K562 (cell line): Measurements from ENCODE around the gene PRUNE1. TPM values are rescaled to one million over a fixed set of nuclear protein-coding genes. Genes with fewer than 3 reads are reported as not detected.

Experiments
- ETV6 ChIP-seq, 3 experiments: fragments of 150-350 bp in 1 of 3; sonication (generic) in 1 of 3; formaldehyde crosslinking in 1 of 3; IDR thresholded peaks; 2 replicates each; pipeline versions ENCODE4 v1.6.1 to v1.8.0; 2014 to 2022; ENCODE audit warnings: borderline replicate concordance in 2 of 3, low read depth in 2 of 3, antibody characterized with exemption in 1 of 3, low read length in 1 of 3, mild to moderate bottlenecking in 1 of 3, missing genetic modification reagents in 1 of 3
- EWSR1 ChIP-seq: fragments of 450-650 bp; IDR thresholded peaks from 2 replicates; pipeline ENCODE4 v1.6.1; 2018; ENCODE audit warnings: borderline replicate concordance, mild to moderate bottlenecking, low read depth, moderate library complexity; ENCODE audit not compliant: partially characterized antibody
- MYNN ChIP-seq, 2 experiments: sonication (generic); formaldehyde crosslinking in 1 of 2; IDR thresholded peaks; 2 replicates each; pipeline versions ENCODE4 v1.5.0 to v1.6.1; 2016 to 2020; ENCODE audit warnings: antibody characterized with exemption in 1 of 2, missing genetic modification reagents in 1 of 2
- POLR2H ChIP-seq: IDR thresholded peaks from 2 replicates; pipeline ENCODE4 v1.6.1; 2016; ENCODE audit warnings: missing genetic modification characterization, low read depth, mild to moderate bottlenecking, control low read depth, missing compliant biosample characterization, moderate library complexity
- PTTG1 ChIP-seq: fragments of 450-650 bp; IDR thresholded peaks from 2 replicates; pipeline ENCODE4 v1.6.1; 2016; ENCODE audit warnings: low read depth, mild to moderate bottlenecking, missing genetic modification characterization, missing compliant biosample characterization
- SNIP1 ChIP-seq: fragments of 450-650 bp; IDR thresholded peaks from 2 replicates; pipeline ENCODE4 v1.7.1; 2017; ENCODE audit warnings: low read depth, mild to moderate bottlenecking
- TAF1 ChIP-seq: IDR thresholded peaks from 2 replicates; pipeline ENCODE4 v1.6.1; 2011; ENCODE audit warnings: mild to moderate bottlenecking, low read length, moderate library complexity; ENCODE audit not compliant: insufficient read depth, control insufficient read depth, severe bottlenecking; ENCODE audit errors: extremely low read depth
- TEAD1 ChIP-seq, 2 experiments: fragments of 450-650 bp in 1 of 2; sonication (generic) in 1 of 2; formaldehyde crosslinking; IDR thresholded peaks; 2 replicates each; pipeline versions ENCODE4 v1.4.0 to v1.8.0; 2020 to 2022; ENCODE audit warnings: mild to moderate bottlenecking in 2 of 2, missing genetic modification reagents in 1 of 2
- XRCC5 ChIP-seq: fragments of 200-400 bp; formaldehyde crosslinking; IDR thresholded peaks from 2 replicates; pipeline ENCODE4 v1.6.1; 2017; ENCODE audit warnings: low read depth, mild to moderate bottlenecking, low read length
- polyA plus RNA-seq, 8 experiments: library from polyadenylated mRNA; depleted of rRNA in 4 of 8; stranded (reverse) in 5 of 8; unstranded in 3 of 8; fragments of >200 nt; fragmentation: Nextera tagmentation in 2 of 8; fragmentation: Illumina TruSeq in 1 of 8; extraction: Ambion mirVana in 2 of 8; extraction: Trizol in 1 of 8; gene quantifications; 2 replicates each; pipeline versions ENCODE4 v1.2.1 to v1.2.3, GENCODE V29; 2011 to 2014; ENCODE audit warnings: inconsistent platforms in 1 of 8, missing spikeins in 1 of 8
- total RNA-seq, 7 experiments: library from RNA; depleted of rRNA in 6 of 7; stranded (reverse); fragments of >200 nt in 6 of 7; fragmentation: Illumina TruSeq in 2 of 7; extraction: Trizol in 2 of 7; gene quantifications; 2 replicates each; pipeline versions ENCODE4 v1.2.1 to v1.2.3, GENCODE V29; 2011 to 2021; ENCODE audit warnings: low replicate concordance in 1 of 7
- TF ChIP-seq, protein P1 (sequence below): fragments of 200-600 bp; sonication (generic); IDR thresholded peaks from one replicate; pipeline ENCODE4 v1.6.1; 2012; ENCODE audit warnings: mild to moderate bottlenecking, low read depth, low read length, inconsistent platforms
- TF ChIP-seq, protein P2 (sequence below): sonication (generic); formaldehyde crosslinking; IDR thresholded peaks from 2 replicates; pipeline ENCODE4 v1.8.0; 2022; ENCODE audit warnings: mild to moderate bottlenecking, missing genetic modification reagents

Gene PRUNE1
- total and polyA plus RNA-seq, 9 of the 15 experiments (the other 6 are each of a cell fraction or from before 2014, with no cell fraction given) = 16.7 to 48.3 (median 26.2) TPM

DNA sequence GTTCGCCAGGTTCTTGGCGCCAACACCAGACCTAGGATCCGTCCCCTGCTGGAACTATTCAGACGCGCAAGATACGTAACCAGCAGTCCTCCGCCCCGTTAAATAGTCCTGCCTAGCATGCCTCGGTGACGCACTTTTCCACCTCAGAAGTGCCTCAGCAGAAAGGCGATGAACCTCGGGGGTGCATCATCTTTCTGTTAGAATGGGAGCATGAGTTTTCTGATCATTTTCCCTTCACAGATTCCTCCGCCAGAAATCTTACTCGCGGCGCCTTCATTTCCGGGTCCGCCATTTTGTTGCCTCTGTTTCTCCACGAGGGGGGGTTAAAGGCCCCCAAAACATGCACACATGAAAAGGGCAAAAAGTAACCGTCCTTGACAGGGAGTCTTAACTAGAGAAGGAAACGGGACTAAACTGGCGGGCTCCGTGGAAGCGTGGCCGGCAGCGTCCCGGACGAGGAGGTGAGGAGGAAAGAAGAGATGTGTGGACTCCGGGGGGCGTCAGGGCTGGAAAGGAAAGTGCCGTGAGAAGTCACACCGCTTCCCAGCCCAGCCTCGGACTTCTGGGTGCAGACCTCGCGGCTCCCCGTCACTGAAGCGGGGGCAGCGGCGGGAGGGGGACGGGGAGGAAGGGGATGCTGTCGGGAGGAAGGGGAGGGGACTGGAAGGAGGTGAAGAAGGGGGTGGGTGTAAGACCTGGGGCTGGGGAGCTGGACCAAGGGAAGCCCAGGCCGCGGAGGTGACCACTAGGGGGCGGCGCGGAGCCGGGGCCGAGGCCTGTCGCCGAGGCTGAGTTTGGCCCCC, 62.4 kb downstream of the PRUNE1 start, which contains the start of gene GABPB2 (continued):
- TF ChIP-seq, protein P1, sequence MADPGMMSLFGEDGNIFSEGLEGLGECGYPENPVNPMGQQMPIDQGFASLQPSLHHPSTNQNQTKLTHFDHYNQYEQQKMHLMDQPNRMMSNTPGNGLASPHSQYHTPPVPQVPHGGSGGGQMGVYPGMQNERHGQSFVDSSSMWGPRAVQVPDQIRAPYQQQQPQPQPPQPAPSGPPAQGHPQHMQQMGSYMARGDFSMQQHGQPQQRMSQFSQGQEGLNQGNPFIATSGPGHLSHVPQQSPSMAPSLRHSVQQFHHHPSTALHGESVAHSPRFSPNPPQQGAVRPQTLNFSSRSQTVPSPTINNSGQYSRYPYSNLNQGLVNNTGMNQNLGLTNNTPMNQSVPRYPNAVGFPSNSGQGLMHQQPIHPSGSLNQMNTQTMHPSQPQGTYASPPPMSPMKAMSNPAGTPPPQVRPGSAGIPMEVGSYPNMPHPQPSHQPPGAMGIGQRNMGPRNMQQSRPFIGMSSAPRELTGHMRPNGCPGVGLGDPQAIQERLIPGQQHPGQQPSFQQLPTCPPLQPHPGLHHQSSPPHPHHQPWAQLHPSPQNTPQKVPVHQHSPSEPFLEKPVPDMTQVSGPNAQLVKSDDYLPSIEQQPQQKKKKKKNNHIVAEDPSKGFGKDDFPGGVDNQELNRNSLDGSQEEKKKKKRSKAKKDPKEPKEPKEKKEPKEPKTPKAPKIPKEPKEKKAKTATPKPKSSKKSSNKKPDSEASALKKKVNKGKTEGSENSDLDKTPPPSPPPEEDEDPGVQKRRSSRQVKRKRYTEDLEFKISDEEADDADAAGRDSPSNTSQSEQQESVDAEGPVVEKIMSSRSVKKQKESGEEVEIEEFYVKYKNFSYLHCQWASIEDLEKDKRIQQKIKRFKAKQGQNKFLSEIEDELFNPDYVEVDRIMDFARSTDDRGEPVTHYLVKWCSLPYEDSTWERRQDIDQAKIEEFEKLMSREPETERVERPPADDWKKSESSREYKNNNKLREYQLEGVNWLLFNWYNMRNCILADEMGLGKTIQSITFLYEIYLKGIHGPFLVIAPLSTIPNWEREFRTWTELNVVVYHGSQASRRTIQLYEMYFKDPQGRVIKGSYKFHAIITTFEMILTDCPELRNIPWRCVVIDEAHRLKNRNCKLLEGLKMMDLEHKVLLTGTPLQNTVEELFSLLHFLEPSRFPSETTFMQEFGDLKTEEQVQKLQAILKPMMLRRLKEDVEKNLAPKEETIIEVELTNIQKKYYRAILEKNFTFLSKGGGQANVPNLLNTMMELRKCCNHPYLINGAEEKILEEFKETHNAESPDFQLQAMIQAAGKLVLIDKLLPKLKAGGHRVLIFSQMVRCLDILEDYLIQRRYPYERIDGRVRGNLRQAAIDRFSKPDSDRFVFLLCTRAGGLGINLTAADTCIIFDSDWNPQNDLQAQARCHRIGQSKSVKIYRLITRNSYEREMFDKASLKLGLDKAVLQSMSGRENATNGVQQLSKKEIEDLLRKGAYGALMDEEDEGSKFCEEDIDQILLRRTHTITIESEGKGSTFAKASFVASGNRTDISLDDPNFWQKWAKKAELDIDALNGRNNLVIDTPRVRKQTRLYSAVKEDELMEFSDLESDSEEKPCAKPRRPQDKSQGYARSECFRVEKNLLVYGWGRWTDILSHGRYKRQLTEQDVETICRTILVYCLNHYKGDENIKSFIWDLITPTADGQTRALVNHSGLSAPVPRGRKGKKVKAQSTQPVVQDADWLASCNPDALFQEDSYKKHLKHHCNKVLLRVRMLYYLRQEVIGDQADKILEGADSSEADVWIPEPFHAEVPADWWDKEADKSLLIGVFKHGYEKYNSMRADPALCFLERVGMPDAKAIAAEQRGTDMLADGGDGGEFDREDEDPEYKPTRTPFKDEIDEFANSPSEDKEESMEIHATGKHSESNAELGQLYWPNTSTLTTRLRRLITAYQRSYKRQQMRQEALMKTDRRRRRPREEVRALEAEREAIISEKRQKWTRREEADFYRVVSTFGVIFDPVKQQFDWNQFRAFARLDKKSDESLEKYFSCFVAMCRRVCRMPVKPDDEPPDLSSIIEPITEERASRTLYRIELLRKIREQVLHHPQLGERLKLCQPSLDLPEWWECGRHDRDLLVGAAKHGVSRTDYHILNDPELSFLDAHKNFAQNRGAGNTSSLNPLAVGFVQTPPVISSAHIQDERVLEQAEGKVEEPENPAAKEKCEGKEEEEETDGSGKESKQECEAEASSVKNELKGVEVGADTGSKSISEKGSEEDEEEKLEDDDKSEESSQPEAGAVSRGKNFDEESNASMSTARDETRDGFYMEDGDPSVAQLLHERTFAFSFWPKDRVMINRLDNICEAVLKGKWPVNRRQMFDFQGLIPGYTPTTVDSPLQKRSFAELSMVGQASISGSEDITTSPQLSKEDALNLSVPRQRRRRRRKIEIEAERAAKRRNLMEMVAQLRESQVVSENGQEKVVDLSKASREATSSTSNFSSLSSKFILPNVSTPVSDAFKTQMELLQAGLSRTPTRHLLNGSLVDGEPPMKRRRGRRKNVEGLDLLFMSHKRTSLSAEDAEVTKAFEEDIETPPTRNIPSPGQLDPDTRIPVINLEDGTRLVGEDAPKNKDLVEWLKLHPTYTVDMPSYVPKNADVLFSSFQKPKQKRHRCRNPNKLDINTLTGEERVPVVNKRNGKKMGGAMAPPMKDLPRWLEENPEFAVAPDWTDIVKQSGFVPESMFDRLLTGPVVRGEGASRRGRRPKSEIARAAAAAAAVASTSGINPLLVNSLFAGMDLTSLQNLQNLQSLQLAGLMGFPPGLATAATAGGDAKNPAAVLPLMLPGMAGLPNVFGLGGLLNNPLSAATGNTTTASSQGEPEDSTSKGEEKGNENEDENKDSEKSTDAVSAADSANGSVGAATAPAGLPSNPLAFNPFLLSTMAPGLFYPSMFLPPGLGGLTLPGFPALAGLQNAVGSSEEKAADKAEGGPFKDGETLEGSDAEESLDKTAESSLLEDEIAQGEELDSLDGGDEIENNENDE = no peak
- TF ChIP-seq TAF1 (peak; percentile 77), MYNN (IDR thresholded peaks at IDR 0.05) (no peak; the same call in 1 of the 2 replicates), MYNN (CRISPR knock-in tag; IDR thresholded peaks at IDR 0.05) (no peak), TEAD1 (CRISPR knock-in tag; IDR thresholded peaks at IDR 0.05) (peak; percentile 85 to 86; a peak in 3 of 4 replicates), SNIP1 (no peak), PTTG1 (tag) (no peak), ETV6 (IDR thresholded peaks at IDR 0.05; ENCODE audit: borderline replicate concordance in 1 of 2, low read depth in 2 of 2, low read length in 1 of 2) (0 out of 4 replicates have a peak, but pooled peaks of 1 of the 2 experiments have one; percentile 61), ETV6 (CRISPR knock-in tag; IDR thresholded peaks at IDR 0.05; ENCODE audit: borderline replicate concordance) (no peak), EWSR1 (no peak), POLR2H (peak; percentile 63; the same call in 1 of the 2 replicates), XRCC5 (peak; percentile 98)
- TF ChIP-seq, protein P2, sequence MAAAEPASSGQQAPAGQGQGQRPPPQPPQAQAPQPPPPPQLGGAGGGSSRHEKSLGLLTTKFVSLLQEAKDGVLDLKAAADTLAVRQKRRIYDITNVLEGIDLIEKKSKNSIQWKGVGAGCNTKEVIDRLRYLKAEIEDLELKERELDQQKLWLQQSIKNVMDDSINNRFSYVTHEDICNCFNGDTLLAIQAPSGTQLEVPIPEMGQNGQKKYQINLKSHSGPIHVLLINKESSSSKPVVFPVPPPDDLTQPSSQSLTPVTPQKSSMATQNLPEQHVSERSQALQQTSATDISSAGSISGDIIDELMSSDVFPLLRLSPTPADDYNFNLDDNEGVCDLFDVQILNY (CRISPR knock-in tag) = peak; percentile 94
